SHP77 (cell line): Measurements from ENCODE around the gene KCNJ16.

Experiments
- DNase-seq, 2 experiments: peaks; one replicate each; lab custom pipeline; 2025; lab: John Stamatoyannopoulos, UW

KCNJ16 gene

DNA sequence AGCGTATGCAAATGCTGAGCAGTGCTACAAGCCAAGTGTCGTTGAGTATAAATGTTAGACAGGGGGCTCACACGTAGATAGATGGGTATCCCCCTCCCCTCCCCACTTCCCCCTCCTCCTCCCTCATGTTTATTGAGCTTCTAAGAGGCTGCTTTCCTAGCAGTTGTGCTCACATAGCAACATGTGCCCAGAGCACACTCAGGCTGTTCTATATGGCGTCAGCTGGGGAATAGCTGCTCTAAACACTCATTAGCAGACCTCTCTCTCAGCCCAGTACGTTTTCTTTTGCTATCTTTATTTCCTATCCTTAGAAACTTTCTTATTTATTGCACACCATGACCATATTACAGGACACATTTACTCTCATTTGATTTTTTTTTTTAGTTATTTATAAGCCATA is 96.1 kb downstream of the KCNJ16 start:
- peak; percentile 64 to 70 for DNase-seq

DNA sequence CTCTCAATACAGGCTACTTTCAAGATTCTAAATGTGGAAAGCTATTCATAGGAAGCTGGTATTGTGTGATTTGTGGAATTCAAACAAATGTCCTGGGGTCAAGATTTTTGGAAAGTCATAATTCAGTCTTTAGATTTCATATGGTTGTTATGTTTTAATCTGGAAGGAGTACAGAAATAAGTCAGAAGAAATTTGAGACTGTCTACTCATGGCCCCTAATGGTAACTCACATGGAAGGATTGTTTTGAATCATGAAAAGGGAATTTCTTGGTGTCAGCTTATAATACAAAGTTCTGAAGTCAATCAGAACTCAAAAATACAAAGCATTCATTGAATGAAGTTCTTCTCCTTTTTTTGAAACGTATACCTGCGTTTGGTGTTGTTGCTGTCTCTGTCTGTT is 97.4 kb downstream of the KCNJ16 start:
- no peak for DNase-seq

DNA sequence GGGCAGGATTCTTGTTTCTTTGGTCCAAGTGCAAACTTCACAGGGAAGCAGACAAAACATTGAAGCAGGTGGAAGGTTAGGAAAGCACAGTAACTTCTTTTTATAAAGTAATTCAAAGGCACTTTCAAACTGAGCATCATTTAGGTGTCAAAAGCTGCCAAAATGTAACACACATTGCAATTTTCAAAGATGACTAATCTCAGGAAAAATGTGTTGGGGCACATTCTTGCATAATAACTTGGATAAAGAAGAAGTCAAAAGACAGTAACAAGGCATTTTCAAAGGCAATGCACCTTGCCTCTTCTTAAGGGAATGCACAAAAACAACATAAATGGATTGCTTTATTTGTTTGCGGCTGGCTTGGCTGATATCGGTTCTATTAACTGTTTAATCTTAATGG is 97.9 kb downstream of the KCNJ16 start:
- no peak for DNase-seq

DNA sequence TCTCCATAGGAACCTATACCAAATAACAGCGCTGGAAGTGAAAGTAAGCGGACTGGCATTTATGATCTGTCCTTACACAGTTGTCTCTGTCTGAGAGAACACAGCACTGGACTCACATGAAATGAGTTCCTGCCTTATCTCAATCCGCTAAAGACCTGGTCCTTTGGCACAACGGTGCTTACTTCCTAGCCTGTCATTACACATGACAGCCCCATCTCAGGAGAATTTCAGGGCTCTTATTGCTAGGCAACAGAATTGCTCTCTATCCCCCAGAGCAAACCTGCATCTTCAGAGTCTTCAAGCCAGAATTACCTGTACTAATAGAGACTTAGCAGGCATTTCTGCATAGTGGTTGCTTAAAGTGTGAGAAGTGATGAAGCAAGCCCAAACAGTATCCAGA is 98.7 kb downstream of the KCNJ16 start:
- no peak for DNase-seq

DNA sequence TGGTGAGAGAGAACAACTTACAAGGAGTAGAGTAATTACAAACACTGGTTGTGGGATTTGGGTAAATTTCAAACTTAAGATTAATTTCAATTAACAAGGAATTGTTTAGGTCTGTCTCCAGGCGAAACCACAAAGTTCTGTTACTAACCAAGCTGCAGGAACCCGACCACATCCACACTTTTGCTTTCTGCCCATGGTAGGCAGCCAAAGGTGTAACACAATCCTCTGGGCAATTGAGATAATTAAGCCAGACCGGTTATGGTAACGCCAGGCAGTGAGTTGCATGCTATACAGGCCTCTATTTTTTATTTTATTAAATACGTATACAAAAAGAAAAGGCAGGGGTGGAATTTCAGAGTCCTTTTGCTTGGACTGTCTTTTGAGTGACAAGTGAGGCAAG is 106.4 kb downstream of the KCNJ16 start:
- no peak for DNase-seq

DNA sequence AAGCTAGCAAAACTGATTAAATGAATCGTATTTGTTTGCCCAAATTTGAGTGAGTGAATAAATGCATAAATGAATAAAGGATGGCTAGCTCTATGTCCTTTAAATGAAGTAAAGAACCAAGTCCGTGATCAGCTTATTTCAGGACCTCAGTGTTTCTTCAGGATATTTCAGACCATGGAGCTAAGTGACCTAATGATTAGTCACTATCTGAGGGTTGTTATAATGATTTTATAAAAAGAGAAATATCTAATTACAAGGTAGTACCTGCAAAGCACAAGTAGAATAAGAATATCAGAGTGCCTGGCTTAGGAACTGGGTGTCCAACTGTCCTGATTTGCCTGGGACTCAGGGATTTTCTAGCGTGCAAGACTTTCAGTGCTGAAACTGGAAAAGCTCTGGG is 106.8 kb downstream of the KCNJ16 start:
- DNase-seq, result no peak

DNA sequence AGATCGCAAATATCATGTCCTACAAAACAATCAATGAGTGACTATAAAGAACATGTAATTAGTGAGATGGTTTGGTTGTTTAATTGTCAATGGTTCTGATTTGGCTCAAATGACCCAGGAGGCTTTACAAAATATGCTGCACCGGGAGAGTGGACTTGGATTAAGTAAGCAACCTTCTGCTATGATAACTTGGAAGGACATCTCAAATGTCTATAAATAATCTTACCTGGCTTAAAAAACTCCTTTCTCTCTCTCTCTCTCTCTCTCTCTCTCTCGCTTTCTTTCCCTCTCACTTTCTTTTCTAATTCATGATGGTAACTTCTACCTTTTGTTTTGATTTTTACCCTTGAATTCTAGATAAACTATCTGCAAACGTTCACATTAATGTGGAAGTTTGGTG is 108.5 kb downstream of the KCNJ16 start:
- no peak for DNase-seq

DNA sequence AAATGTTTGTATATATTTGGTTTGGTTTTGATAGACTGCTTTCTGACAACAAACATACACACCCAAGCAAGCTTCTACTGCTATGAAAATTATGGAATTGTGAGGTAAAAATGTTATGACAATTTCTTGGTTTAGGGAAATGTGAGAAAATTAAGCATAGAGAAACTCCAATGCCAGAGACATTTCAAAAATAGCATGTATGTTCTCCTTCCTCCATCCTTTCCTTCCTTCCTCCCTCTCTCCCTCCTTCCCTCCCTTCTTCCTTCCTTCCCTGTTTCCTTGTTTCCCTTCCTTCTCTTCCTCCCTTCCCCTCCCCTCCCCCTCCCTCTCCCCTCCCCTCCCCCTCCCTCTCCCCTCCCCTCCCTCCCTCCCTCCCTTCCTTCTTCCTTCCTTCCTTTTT is 109.2 kb downstream of the KCNJ16 start:
- no peak for DNase-seq

DNA sequence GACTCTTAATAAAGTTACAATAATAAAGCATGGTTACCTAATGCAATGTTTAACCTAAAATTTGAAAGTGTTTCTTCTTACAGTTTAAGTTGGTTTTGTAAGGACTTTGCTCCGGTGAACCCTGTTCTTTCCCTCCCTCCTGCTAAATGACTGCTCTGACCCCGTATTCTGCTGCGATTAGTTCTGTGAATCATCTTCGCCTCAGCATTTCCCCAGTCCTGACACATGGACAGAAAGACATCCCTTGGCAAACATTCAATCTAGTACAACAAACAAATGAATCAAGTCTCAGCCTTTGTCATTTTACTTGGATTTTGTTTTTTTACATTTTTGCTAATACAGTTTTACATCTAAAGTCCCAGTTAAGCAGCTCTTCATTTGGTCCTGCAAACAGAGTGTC is 109.7 kb downstream of the KCNJ16 start:
- no peak for DNase-seq
